PFSK-1 (cell line): ENCODE measurements around the gene PFKFB3.

Experiments
- FOXP2 ChIP-seq: optimal IDR thresholded peaks from 2 replicates; pipeline ENCODE3; 2011; ENCODE audit warnings: borderline replicate concordance, control low read depth, inconsistent platforms; ENCODE audit not compliant: insufficient read depth; ENCODE audit errors: extremely low read length, extremely low read depth
- POLR2AphosphoS5 ChIP-seq: IDR thresholded peaks from 2 replicates; pipeline ENCODE4 v1.6.1; 2012; ENCODE audit warnings: low read depth, mild to moderate bottlenecking, control low read depth, low read length, moderate library complexity
- REST ChIP-seq, 2 experiments: IDR thresholded peaks; 2 replicates each; pipeline versions ENCODE4 v1.6.1 to v1.8.0; 2011 to 2012; ENCODE audit warnings: low read depth in 2 of 2, low read length in 2 of 2, control low read depth in 1 of 2, inconsistent platforms in 1 of 2, mild to moderate bottlenecking in 1 of 2, moderate library complexity in 1 of 2; ENCODE audit not compliant: insufficient read depth in 1 of 2
- TAF1 ChIP-seq: IDR thresholded peaks from 2 replicates; pipeline ENCODE4 v1.6.1; 2012; ENCODE audit warnings: low read length, control low read depth, borderline replicate concordance; ENCODE audit not compliant: insufficient read depth

DNA sequence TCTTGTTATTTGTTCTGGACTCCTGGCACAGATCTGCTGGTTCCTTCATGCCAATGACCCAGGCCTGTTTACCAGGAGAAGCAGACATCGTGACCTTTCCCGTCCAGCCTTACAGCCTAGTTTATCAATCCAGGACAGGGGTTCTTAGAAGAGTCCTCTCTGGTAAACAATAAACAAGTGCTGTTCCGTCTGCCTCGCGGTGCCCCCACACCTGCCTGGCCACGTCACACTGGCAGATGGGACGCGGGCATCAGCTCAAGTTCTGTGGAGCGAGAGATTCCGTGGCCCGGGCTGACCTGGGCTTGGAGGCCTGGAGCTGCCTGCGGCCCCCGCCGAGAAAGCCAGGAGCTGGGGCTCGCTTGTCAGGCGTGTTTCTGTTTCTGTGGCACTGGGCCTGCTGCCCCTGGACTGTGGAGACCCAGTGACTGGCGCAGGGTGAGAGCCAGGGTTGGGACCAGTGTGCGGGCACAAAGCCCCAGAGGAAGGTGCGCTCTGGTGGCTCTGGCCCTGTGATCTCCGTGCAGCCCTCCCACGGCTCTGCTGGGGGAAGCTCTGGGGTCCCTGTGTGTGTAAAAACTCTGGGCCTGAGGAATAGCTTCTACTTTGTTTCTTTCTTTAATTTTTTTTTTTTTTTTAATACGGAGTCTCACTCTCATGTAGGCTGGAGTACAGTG lies 28.4 kb upstream of the PFKFB3 start:
- TF ChIP-seq POLR2AphosphoS5 (no peak), TAF1 (no peak), FOXP2 (no peak), REST (IDR thresholded peaks at IDR 0.05; ENCODE audit: insufficient read depth in 1 of 2, low read depth in 2 of 2, low read length in 2 of 2) (no peak)
